ENCODE results near the gene TAMALIN. TPM values are rescaled to one million over a fixed set of nuclear protein-coding genes. Genes with fewer than 3 reads are reported as not detected.

Gene TAMALIN
- total RNA-seq, 2 experiments from 2014 or later = 13.8 to 14.5 TPM

Other genes starting within 250 kb of the TAMALIN start
- gene FIGNL2, start 158.2 kb upstream of the TAMALIN start, total RNA-seq = under 1 TPM; 0.55 to 0.57 TPM
- gene ANKRD33, start 118.8 kb upstream of the TAMALIN start, total RNA-seq = not detected
- gene ACVRL1, start 99.4 kb upstream of the TAMALIN start, total RNA-seq = not detected
- gene ACVR1B, start 55.2 kb upstream of the TAMALIN start, total RNA-seq = 10 to 100 TPM in 1 of 2 experiments, 1 to 10 TPM in 1; 9.9 to 10.8 TPM
- gene NR4A1, start 44.5 kb downstream of the TAMALIN start, total RNA-seq = 10 to 100 TPM; 44.1 to 46.1 TPM
- 10 to 100 TPM; 50.0 to 50.4 TPM for gene ATG101, start 63.0 kb downstream of the TAMALIN start, total RNA-seq
- gene SMIM41, start 72.8 kb downstream of the TAMALIN start, total RNA-seq = not detected
- gene KRT80, start 185.1 kb downstream of the TAMALIN start, total RNA-seq = not detected
- gene KRT7, start 226.3 kb downstream of the TAMALIN start, total RNA-seq = 1 to 10 TPM; 1.1 to 1.8 TPM